Urinary bladder (tissue), 4 donors: Measurements from ENCODE around the gene GRM7. TPM values are rescaled to one million over a fixed set of nuclear protein-coding genes. Genes with fewer than 3 reads are reported as not detected.

ENCODE experiments used
- DNase-seq: peaks from one replicate; pipeline ENCODE4 v3.0.0-alpha.2; 2015; ENCODE audit errors: extremely low spot score
- H3K27ac ChIP-seq: one replicate; pipeline ENCODE4 v1.5.1; 2013; ENCODE audit warnings: low read depth, mild to moderate bottlenecking, moderate library complexity
- H3K36me3 ChIP-seq: one replicate; pipeline ENCODE4 v1.6.1; 2013; ENCODE audit warnings: mild to moderate bottlenecking, moderate library complexity; ENCODE audit not compliant: insufficient read depth
- H3K4me1 ChIP-seq: one replicate; pipeline ENCODE4 v1.6.1; 2013; ENCODE audit warnings: mild to moderate bottlenecking, moderate library complexity; ENCODE audit not compliant: insufficient read depth
- H3K4me3 ChIP-seq: one replicate; pipeline ENCODE4 v1.5.1; 2013; ENCODE audit warnings: low read depth, low read length
- WGBS: extraction: QIAGEN DNeasy Blood & Tissue Kit; methylation state at CpG from one replicate; pipeline ENCODE4 v1.1.7; 2013; 5-methylcytosine and 5-hydroxymethylcytosine counted together
- polyA plus RNA-seq: library from polyadenylated mRNA; stranded (reverse); fragments of 200-250 nt; gene quantifications from one replicate; pipeline ENCODE4 v1.2.3, GENCODE V29; 2013
- total RNA-seq: library from RNA; depleted of rRNA; stranded (reverse); fragments of >200 nt; gene quantifications from one replicate; pipeline ENCODE4 v1.2.3, GENCODE V29; 2014
- donor health status: healthy with polysubstance abuse.
- donor health status: healthy.

GRM7 gene
- 14.6 TPM for total RNA-seq
- 2.3 TPM for polyA plus RNA-seq

DNA sequence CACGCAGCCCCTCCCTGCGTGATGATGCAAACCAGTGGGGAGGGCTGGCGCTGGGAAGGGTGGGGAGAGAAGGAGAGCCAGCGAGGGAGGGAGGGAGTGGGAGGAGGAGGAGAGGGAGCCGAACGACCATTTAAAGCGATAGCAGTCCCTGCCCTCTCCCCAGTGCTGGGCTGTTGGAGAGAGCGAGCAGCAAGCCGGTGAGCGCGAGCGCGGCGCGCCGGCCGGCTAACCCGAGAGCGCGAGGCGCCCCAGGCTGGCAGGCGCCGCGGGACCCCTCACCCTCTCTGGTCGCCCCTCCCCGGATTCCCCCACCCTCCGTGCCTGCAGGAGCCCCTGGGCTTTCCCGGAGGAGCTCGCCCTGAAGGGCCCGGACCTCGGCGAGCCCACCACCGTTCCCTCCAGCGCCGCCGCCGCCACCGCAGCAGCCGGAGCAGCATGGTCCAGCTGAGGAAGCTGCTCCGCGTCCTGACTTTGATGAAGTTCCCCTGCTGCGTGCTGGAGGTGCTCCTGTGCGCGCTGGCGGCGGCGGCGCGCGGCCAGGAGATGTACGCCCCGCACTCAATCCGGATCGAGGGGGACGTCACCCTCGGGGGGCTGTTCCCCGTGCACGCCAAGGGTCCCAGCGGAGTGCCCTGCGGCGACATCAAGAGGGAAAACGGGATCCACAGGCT, at the start of gene GRM7:
Gene GRM7, plus strand, starts transcription at position 162 of the 671 bp plus-strand sequence.
- 1% methylated on average over 62 of the region's 62 CpGs for WGBS
- Histone ChIP-seq H3K36me3 (no peaks in the 10 kb centered on the region), H3K4me1 (no peaks in the 10 kb centered on the region), H3K4me3 (peak within 1 kb of the TSS; percentile 41), H3K27ac (no peak within 1 kb of the TSS)
- peak; percentile 60 for DNase-seq

DNA sequence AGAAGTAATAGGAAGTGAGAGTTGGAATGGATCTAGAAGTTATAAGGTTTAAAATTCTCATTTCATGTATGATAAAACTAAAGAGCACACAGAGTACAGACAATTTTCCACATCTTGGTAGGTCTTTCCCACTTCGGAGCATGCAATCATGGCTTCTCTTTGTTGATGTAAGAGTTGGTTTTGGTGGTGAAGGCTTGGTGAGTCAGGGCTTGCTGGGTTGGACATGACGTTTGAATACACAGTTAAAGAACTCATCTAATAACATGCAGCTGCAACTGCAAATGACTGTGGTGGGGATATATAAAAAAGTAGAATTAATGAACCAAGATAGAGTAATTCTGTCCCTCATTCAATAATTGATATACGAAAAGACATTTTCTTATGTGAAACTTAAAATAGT, 39.5 kb upstream of the GRM7 start:
- 91% methylated on average over 3 of the region's 3 CpGs for WGBS
- no peak for DNase-seq
- no peak overlapping the region for H3K4me3 ChIP-seq
- H3K4me1 ChIP-seq: no peaks in the 10 kb centered on the region
- no peaks in the 10 kb centered on the region for H3K36me3 ChIP-seq
- H3K27ac ChIP-seq: no peak overlapping the region

DNA sequence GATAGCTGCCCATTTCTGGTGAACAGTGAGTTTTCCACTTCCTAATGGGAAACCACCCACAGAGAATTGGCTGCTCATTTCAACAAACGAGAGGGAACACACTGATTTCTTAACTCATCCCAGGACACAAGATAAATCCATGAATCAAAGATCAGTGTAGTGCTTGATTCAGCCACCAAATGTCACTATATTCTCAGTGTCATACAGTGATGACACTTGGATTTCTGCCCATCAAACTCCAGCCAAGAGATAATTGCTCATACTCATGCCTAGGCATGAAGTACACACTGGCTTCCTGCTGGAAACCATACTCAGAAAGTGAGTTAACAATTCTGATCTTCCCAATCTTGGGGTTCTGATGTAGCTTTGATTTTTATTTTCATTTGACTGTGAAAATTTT, 35.4 kb upstream of the GRM7 start:
- WGBS: 60% methylated on average over 1 of the region's 1 CpG
- Histone ChIP-seq H3K4me3 (no peak overlapping the region), H3K27ac (no peak overlapping the region)

DNA sequence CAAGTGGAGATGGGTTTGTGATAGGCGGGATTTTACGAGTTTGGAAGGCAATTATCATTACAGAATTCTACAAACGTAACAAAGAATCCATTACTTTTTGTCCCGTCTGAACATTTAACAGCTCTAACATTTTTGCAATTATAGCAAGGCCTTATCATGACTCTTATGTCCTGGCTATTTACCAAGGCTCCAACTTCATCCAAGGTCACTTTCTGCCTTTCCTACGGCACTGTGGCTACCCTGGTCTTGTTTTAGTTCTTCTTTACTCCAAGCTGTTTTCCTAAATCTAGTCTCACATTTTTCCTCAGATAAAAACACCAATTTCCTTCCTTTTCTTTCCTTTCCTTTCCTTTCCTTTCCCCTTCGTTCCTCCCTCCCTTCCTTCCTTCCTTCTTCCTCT, 33.5 kb upstream of the GRM7 start:
- 67% methylated on average over 6 of the region's 6 CpGs for WGBS
- no peak overlapping the region for H3K27ac ChIP-seq
- no peaks in the 10 kb centered on the region for H3K4me1 ChIP-seq
- H3K4me3 ChIP-seq: no peak overlapping the region
- DNase-seq: no peak
- no peaks in the 10 kb centered on the region for H3K36me3 ChIP-seq

More for the DNA sequence above, 35.4 kb upstream of the GRM7 start:
- Histone ChIP-seq H3K36me3 (no peaks in the 10 kb centered on the region), H3K4me1 (no peaks in the 10 kb centered on the region)
- DNase-seq: no peak

DNA sequence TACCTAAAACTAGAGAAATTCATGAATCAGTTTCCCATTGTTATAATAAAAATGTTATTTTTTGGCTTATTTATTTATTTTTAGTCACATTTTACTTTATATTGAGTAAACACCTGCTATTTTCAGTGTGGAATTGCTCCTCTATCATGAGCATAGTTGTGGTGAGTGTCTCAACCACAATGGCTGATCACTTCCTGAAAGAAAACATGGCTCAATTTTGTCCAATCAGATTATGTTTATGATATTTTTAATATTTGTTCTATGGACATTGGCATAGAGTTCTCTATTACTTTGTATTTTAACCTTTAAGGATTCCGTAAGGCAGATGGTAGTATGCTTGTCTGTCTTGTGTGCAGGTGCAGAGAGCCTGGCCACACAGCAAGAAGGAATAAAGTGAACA, 16.2 kb upstream of the GRM7 start:
- H3K27ac ChIP-seq: no peak overlapping the region
- H3K4me3 ChIP-seq: no peak overlapping the region
- H3K4me1 ChIP-seq: no peaks in the 10 kb centered on the region
- no peaks in the 10 kb centered on the region for H3K36me3 ChIP-seq
- WGBS: 95% methylated on average over 1 of the region's 1 CpG
- DNase-seq: no peak

DNA sequence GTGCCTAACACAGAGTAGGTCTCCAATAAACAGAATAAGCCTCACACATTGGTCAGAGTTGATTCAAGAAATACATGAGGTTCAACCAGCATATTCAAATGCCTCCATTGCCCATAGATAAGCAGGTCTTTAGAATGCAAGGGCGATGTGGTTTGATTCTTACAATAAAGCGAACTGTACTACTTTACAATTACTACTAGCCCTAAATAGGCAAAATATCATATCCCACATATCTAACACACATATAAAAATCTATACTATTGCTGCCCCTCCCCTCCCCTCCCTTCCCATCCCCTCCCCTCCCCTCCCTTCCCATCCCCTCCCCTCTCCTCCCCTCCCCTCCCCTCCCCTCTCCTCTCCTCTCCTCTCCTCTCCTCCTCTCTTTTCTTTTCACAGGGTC, 6.7 kb upstream of the GRM7 start:
- WGBS: 97% methylated on average over 2 of the region's 2 CpGs
- H3K4me1 ChIP-seq: no peaks in the 10 kb centered on the region
- no peaks in the 10 kb centered on the region for H3K36me3 ChIP-seq
- DNase-seq: no peak
- no peak overlapping the region for H3K27ac ChIP-seq
- no peak overlapping the region for H3K4me3 ChIP-seq

DNA sequence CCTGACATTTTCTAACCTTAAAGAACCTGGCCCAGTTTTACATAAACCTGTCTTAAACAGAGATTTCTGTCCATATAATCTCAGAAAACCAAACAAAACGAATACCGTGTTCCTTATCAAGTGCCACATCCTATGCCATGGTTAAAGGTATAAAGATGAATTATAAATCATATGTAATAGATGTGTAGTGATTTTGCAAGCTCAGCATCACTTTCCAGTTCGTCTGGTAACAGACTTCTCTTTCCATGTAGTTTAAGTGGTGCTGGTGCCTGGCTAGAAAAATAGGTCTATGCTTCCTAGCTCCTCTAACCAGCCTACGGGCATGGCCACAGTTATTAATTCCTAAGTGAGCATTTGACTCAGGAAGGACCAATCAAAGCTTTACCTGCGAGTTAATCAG, 3.4 kb upstream of the GRM7 start:
- H3K4me1 ChIP-seq: no peaks in the 10 kb centered on the region
- no peak overlapping the region for H3K4me3 ChIP-seq
- no peak for DNase-seq
- no peaks in the 10 kb centered on the region for H3K36me3 ChIP-seq
- H3K27ac ChIP-seq: no peak overlapping the region
- WGBS: 72% methylated on average over 5 of the region's 5 CpGs

DNA sequence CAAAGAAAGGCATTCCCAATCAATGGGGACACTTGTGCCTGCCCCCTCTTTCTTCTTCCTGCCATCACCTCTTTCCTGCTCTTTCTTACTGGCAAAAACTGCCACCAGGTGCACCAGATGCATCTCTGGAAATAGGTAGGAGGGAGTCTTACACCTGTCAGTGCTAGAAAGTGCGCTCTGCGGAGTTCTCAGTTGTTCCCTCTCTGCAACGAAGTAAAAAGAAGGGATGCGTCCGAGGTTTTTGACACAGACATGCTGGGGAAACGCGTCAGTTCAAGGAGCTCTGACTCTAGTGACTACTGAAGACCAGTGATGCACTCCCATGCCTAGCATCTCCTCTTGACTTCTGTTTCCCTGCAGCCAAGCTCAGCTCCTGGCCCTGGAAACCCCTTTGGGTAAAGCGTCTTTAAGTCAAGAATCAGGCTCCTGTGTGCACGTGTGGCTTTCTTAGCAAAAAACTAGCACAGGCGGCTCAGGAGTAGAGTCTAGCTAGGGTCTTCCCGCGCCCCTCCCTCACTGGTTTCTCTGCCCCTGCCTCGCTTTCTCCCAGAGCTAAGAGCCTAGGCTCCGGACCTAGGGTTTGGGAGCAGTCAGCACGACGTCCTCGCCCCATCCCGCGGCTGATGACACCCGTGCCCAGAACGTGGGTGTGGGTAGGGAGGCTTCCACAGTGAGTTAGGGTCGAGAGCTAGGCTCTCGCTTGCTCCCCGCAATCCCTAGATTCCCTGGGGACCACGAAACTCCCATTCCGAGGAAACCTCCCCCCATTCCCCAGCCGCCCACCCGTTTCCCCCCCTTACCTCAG, 564 bp upstream of the GRM7 start:
- Histone ChIP-seq H3K27ac (no peak overlapping the region), H3K4me1 (no peaks in the 10 kb centered on the region), H3K4me3 (peak overlapping the region; percentile 41), H3K36me3 (no peaks in the 10 kb centered on the region)
- WGBS: 12% methylated on average over 28 of the region's 28 CpGs
- no peak for DNase-seq

DNA sequence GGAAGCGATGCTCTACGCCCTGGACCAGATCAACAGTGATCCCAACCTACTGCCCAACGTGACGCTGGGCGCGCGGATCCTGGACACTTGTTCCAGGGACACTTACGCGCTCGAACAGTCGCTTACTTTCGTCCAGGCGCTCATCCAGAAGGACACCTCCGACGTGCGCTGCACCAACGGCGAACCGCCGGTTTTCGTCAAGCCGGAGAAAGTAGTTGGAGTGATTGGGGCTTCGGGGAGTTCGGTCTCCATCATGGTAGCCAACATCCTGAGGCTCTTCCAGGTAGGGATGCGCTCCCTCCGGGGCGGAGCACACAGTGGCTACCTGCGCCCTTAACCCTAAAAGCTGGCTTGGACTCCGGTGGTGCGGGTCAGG, 698 bp downstream of the GRM7 start:
- Histone ChIP-seq H3K36me3 (no peaks in the 10 kb centered on the region), H3K4me3 (peak overlapping the region; percentile 41), H3K4me1 (no peaks in the 10 kb centered on the region), H3K27ac (no peak overlapping the region)
- 1% methylated on average over 30 of the region's 30 CpGs for WGBS
- DNase-seq: no peak

DNA sequence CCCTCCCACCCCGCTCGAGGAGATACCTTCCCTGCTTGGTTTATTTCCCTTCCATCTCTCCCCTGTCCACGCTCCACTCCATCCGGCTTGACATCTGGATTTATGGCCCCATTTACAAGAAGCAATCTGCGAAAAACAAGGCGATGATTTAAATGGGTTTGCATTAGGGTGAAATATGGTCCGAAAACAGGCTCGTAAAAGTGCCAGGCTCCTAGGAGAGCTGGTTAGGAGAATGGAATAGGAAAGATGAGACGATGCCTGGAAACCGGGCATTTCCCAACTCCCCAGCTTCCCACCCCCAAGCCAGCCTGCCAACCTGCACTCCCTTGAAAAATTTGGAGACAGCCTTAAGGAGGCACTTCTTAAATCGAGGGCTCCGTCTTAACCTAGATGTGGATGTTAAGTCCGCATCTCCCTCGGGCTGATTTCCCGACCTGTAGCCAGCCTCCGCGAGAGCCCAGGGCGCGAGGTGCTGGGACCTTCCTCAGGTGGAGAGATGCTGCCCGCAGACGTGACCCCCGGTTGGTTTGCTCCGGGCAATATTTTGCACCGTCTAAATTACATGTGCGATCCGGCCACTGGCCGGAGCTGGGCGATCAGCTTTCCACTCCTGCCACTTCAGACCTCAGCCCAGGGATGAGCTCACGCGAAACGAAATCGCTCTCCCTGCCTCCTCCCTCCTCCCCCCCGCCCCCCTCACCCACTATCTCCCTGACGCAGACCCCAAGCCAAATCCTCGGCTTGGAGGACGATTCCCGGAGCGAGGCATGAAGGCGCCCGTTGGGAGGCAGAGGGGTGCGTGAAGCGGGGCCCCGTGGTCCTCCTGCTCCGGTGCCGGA, 1.3 kb downstream of the GRM7 start:
- WGBS: 1% methylated on average over 45 of the region's 45 CpGs
- peak overlapping the region; percentile 41 for H3K4me3 ChIP-seq
- no peaks in the 10 kb centered on the region for H3K4me1 ChIP-seq
- no peaks in the 10 kb centered on the region for H3K36me3 ChIP-seq
- no peak overlapping the region for H3K27ac ChIP-seq
- no peak for DNase-seq

DNA sequence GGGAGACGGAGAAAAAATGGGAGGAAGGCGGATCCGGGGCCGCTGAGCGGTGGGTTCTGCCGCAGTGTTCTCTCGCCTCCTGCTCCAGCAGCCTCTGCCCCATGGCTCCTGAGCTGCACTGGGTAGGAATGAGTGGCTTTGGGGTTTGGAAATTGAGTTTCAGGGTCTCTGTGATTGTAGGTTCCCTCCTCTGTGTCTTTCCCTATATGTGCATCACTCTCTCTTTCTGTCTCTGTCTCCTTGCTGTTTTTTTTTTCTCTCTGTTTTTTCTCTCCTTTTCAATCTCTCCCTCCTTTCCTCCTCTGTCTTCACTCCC, 1.9 kb downstream of the GRM7 start:
- Histone ChIP-seq H3K4me1 (no peaks in the 10 kb centered on the region), H3K27ac (no peak overlapping the region), H3K4me3 (peak overlapping the region; percentile 41), H3K36me3 (no peaks in the 10 kb centered on the region)
- WGBS: 0% methylated on average over 7 of the region's 7 CpGs
- DNase-seq: no peak

DNA sequence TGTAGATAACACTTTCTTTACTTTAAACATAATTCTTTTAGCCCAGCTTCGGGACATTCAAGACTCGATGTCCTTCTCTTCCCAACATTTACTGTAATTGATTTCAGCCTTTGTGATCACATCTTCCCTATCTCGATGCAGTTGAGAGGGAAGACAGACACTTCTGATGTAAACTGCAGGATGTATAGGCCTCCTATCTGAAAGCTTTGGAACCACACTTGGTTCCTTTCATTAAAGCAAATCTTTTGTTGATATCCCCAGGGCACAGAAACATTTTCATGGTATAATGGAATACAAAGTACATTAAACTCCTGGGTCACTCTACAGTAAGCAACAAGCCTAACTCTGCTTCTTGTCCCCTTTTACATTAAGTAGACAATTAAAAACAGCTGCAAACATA, 6.4 kb downstream of the GRM7 start:
- H3K27ac ChIP-seq: no peak overlapping the region
- no peaks in the 10 kb centered on the region for H3K4me1 ChIP-seq
- H3K36me3 ChIP-seq: no peaks in the 10 kb centered on the region
- H3K4me3 ChIP-seq: no peak overlapping the region
- DNase-seq: no peak
- WGBS: 69% methylated on average over 3 of the region's 3 CpGs

DNA sequence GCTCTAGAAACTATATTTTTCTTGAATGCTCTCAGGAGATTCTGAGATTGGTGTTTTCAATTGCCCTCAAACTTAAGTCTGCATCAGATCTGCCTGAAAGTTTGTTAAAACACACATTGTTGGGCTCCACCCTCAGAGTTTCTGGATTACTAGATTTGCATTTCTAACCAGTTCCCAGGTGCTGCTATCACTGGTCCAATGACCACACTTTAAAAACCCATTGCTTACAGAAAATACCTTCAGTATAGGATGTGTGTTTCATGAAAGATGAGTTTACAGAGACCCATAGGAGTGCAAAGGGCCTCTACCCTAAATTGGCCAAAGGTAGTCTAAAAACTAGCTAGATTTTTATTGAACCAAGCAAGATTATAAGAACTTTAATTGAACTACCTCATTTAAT, 17.8 kb downstream of the GRM7 start:
- no peaks in the 10 kb centered on the region for H3K36me3 ChIP-seq
- DNase-seq: no peak

DNA sequence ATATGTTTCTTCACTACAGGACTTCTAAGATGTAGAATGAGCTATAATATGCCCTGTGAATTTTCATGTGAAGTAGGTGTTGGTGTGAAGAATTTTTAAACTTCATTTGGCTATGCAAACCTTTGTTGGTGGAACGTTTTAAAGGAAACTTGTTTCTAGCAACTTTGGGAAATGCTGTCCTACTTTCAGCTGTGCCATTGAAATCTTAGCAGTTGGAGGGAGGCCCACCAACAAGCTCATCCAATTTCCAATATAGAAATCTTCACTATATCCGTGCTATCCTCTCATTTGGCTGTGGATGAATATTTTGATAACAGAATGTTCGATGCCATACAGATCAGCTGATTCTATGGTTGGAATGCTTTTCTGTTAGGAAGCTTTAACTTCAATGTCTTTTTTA, 51.3 kb downstream of the GRM7 start:
- Histone ChIP-seq H3K4me1 (no peaks in the 10 kb centered on the region), H3K27ac (no peak overlapping the region), H3K36me3 (no peaks in the 10 kb centered on the region), H3K4me3 (no peak overlapping the region)
- no peak for DNase-seq
- 73% methylated on average over 3 of the region's 3 CpGs for WGBS

More for the DNA sequence above, 17.8 kb downstream of the GRM7 start:
- no peak overlapping the region for H3K27ac ChIP-seq
- H3K4me1 ChIP-seq: no peaks in the 10 kb centered on the region
- no peak overlapping the region for H3K4me3 ChIP-seq
